ENCODE data around the gene CGB3. TPM values are rescaled to one million over a fixed set of nuclear protein-coding genes. Genes with fewer than 3 reads are reported as not detected.

The CGB3 gene
- polyA plus RNA-seq, 1 of the 3 experiments (the other 2 are of a cell fraction) = 0.10 TPM

- Histone ChIP-seq H3K36me3 (replicated peaks in 1 of 2; ENCODE audit: control insufficient read depth in 1 of 2, insufficient read depth in 2 of 2, low read length in 1 of 2) (peaks cover 0 to 32% of the 10 kb centered on the region in 2 experiments), H3K4me1 (ENCODE audit: control insufficient read depth in 1 of 2, insufficient read depth in 2 of 2, low read depth in 1 of 2, low read length in 1 of 2) (peaks cover 0 to 35% of the 10 kb centered on the region in 2 experiments; a peak in 1 of 4 replicates), H3K4me3 (ENCODE audit: low read depth in 2 of 2, low read length in 1 of 2) (no peak overlapping the region), H2AFZ (ENCODE audit: low read depth) (no peak overlapping the region), H4K20me1 (ENCODE audit: insufficient read depth) (no peaks in the 10 kb centered on the region), H3K27me3 (ENCODE audit: insufficient read depth) (no peaks in the 10 kb centered on the region), H3K79me2 (ENCODE audit: insufficient read depth) (no peaks in the 10 kb centered on the region), H3K27ac (ENCODE audit: low read depth in 2 of 2, low read length in 1 of 2) (no peak overlapping the region), H3K4me2 (no peak overlapping the region), H3K9ac (no peak overlapping the region), H3K9me3 (no peaks in the 10 kb centered on the region), H3F3A (replicated peaks; ENCODE audit: insufficient read depth) (peaks cover 17% of the 10 kb centered on the region), H3K9me2 (no peaks in the 10 kb centered on the region)
- no peak for DNase-seq
- CTCF ChIA-PET = interaction anchor here (1.4 kb wide), 1 partner anchor 16 kb away, joined by 3 read pairs; no protein-coding TSS in a partner anchor
- POLR2A ChIA-PET = no interaction called here
- no peak for TF ChIP-seq TAF1 (IDR thresholded peaks at IDR 0.05; ENCODE audit: borderline replicate concordance, low read depth, low read length)
- no peak for TF ChIP-seq REST (IDR thresholded peaks at IDR 0.05; ENCODE audit: low read depth, low read length)
- TF ChIP-seq USF1 (IDR thresholded peaks at IDR 0.05; ENCODE audit: borderline replicate concordance, low read depth) = no peak
- no peak for TF ChIP-seq RXRA (IDR thresholded peaks at IDR 0.05; ENCODE audit: borderline replicate concordance, low read depth)
- TF ChIP-seq IRF3 (IDR thresholded peaks at IDR 0.05; ENCODE audit: low read depth, low read length) = no peak
- TF ChIP-seq EP300 (IDR thresholded peaks at IDR 0.05; ENCODE audit: borderline replicate concordance in 1 of 2, low read depth in 1 of 2, low read length in 1 of 2) = no peak
- no peak for TF ChIP-seq CHD2 (IDR thresholded peaks at IDR 0.05; ENCODE audit: low read length, partially characterized antibody)
- TF ChIP-seq FOXM1 (IDR thresholded peaks at IDR 0.05; ENCODE audit: low read depth) = no peak
- no peak for TF ChIP-seq RFX5 (IDR thresholded peaks at IDR 0.05; ENCODE audit: low read length)
- TF ChIP-seq SIN3A (IDR thresholded peaks at IDR 0.05; ENCODE audit: borderline replicate concordance, low read depth, low read length) = no peak
- TF ChIP-seq, protein P1, sequence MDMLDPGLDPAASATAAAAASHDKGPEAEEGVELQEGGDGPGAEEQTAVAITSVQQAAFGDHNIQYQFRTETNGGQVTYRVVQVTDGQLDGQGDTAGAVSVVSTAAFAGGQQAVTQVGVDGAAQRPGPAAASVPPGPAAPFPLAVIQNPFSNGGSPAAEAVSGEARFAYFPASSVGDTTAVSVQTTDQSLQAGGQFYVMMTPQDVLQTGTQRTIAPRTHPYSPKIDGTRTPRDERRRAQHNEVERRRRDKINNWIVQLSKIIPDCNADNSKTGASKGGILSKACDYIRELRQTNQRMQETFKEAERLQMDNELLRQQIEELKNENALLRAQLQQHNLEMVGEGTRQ (IDR thresholded peaks at IDR 0.05; ENCODE audit: borderline replicate concordance, low read depth, low read length) = no peak
- no peak for TF ChIP-seq SMC3 (IDR thresholded peaks at IDR 0.05; ENCODE audit: low read depth, low read length)
- no peak for TF ChIP-seq NRF1 (IDR thresholded peaks at IDR 0.05; ENCODE audit: low read depth, low read length)
- TF ChIP-seq, protein P2, sequence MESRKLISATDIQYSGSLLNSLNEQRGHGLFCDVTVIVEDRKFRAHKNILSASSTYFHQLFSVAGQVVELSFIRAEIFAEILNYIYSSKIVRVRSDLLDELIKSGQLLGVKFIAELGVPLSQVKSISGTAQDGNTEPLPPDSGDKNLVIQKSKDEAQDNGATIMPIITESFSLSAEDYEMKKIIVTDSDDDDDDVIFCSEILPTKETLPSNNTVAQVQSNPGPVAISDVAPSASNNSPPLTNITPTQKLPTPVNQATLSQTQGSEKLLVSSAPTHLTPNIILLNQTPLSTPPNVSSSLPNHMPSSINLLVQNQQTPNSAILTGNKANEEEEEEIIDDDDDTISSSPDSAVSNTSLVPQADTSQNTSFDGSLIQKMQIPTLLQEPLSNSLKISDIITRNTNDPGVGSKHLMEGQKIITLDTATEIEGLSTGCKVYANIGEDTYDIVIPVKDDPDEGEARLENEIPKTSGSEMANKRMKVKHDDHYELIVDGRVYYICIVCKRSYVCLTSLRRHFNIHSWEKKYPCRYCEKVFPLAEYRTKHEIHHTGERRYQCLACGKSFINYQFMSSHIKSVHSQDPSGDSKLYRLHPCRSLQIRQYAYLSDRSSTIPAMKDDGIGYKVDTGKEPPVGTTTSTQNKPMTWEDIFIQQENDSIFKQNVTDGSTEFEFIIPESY (IDR thresholded peaks at IDR 0.05; ENCODE audit: borderline replicate concordance, low read depth) = no peak
- no peak for TF ChIP-seq MXI1 (IDR thresholded peaks at IDR 0.05; ENCODE audit: low read depth, low read length)
- no peak for TF ChIP-seq JUND (IDR thresholded peaks at IDR 0.05)
- TF ChIP-seq, protein P3, sequence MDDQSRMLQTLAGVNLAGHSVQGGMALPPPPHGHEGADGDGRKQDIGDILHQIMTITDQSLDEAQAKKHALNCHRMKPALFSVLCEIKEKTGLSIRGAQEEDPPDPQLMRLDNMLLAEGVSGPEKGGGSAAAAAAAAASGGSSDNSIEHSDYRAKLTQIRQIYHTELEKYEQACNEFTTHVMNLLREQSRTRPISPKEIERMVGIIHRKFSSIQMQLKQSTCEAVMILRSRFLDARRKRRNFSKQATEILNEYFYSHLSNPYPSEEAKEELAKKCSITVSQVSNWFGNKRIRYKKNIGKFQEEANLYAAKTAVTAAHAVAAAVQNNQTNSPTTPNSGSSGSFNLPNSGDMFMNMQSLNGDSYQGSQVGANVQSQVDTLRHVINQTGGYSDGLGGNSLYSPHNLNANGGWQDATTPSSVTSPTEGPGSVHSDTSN (IDR thresholded peaks at IDR 0.05) = no peak
- 47% methylated on average over 3 of the region's 29 CpGs for WGBS (ENCODE audit: low lambda C conversion rate)
These were observed 7.9 kb downstream of the CGB3 start for GRCh38 chr19:49016067-49016839.
